LoVo (cell line): ENCODE measurements around the gene TPM2.

Experiments
- DNase-seq: peaks from one replicate; pipeline ENCODE4 v3.0.0-alpha.2; 2016; ENCODE audit warnings: low spot score

The TPM2 gene

DNA sequence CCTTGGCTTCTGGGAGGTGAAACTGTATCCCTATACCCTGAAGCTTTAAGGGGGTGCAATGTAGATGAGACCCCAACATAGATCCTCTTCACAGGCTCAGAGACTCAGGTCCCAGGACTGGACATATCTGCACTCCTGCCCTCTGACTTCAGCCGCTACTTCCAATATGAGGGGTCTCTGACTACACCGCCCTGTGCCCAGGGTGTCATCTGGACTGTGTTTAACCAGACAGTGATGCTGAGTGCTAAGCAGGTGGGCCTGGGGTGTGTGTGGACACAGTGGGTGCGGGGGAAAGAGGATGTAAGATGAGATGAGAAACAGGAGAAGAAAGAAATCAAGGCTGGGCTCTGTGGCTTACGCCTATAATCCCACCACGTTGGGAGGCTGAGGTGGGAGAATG is 10.6 kb downstream of the TPM2 start:
- no peak for DNase-seq

DNA sequence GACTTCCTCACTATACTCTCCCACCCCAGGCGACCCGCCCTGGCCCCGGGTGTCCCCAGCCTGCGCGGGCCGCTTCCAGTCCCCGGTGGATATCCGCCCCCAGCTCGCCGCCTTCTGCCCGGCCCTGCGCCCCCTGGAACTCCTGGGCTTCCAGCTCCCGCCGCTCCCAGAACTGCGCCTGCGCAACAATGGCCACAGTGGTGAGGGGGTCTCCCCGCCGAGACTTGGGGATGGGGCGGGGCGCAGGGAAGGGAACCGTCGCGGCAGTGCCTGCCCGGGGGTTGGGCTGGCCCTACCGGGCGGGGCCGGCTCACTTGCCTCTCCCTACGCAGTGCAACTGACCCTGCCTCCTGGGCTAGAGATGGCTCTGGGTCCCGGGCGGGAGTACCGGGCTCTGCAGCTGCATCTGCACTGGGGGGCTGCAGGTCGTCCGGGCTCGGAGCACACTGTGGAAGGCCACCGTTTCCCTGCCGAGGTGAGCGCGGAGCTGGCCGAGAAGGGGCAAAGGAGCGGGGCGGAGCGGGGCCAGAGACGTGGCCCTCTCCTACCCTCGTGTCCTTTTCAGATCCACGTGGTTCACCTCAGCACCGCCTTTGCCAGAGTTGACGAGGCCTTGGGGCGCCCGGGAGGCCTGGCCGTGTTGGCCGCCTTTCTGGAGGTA is 13.9 kb downstream of the TPM2 start:
- no peak for DNase-seq

DNA sequence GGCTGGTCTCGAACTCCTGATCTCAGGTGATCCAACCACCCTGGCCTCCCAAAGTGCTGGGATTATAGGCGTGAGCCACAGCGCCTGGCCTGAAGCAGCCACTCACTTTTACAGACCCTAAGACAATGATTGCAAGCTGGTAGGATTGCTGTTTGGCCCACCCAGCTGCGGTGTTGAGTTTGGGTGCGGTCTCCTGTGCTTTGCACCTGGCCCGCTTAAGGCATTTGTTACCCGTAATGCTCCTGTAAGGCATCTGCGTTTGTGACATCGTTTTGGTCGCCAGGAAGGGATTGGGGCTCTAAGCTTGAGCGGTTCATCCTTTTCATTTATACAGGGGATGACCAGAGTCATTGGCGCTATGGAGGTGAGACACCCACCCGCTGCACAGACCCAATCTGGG is 14.5 kb downstream of the TPM2 start:
- no peak for DNase-seq

- no peak for DNase-seq
Measured at GRCh38 chr9:35674025-35674361, 15.7 kb downstream of the TPM2 start.

DNA sequence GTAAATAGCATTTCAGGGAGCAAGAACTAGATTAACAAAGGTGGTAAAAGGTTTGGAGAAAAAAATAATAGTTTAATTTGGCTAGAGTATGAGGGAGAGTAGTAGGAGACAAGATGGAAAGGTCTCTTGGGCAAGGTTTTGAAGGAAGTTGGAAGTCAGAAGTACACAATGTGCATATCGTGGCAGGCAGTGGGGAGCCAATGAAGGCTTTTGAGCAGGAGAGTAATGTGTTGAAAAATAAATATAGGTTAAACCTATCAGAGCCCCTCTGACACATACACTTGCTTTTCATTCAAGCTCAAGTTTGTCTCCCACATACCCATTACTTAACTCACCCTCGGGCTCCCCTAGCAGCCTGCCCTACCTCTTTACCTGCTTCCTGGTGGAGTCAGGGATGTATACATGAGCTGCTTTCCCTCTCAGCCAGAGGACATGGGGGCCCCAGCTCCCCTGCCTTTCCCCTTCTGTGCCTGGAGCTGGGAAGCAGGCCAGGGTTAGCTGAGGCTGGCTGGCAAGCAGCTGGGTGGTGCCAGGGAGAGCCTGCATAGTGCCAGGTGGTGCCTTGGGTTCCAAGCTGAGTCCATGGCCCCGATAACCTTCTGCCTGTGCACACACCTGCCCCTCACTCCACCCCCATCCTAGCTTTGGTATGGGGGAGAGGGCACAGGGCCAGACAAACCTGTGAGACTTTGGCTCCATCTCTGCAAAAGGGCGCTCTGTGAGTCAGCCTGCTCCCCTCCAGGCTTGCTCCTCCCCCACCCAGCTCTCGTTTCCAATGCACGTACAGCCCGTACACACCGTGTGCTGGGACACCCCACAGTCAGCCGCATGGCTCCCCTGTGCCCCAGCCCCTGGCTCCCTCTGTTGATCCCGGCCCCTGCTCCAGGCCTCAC is 16.3 kb downstream of the TPM2 start, which contains the start of gene CA9:
Gene CA9, plus strand, starts transcription at position 797 of the 893 bp plus-strand sequence. Its CDS starts 32 bp downstream, at position 829.
- no peak for DNase-seq

DNA sequence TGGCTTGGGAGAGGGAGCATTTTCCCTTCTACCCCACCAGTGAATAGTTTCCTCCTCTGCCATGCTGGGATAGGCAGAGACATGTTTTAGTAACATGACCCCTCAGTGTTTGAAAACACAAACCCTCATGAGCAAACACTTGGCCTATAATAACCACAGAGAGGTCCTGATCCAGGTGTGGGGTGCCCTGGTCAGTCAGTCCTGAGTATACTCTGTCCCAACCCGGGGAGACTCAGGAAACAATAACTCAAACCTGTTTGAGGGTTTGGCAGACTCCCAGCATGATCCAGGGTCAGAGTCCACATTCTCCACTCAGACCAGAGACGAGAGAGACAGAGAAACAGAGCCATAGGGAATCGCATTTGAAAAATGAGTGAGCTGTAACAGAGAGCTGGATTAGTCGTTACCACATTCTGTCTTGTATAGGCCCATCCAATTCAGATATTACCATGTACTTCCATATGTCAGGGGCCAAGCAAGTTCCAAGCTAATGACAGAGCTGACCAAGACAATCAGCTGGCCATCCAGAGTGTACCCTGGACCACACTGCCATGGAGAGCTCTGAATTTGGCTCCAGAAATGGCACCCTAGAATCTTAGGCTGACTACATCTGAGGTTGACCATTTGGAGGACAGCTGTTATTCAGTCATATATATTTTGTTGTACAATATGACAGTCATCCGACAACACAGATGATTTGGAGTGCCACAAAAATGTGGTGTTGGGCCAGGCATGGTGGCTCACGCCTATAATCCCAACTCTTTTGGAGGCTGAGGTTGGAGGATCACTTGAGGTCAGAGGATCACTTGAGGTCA is 20.2 kb downstream of the TPM2 start:
- peak; percentile 90 for DNase-seq

DNA sequence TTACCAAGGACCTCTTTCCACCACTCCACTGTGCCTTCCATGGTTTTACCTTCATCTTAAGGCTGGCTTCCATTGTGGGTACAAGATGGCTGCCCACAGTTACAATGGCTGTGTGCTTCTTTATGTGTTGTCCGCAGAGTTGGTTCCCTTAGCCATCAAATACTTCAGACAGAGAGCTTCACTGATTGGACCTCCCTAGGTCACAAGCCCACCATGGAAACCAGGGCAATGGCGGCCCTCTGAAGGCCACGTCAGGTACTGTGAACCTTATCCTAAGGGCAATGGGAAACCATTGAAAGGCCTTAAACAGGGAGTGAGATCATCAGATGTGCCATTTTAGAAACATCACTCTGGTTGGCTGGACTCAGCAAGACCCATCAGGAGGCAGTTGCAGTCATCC is 21.8 kb downstream of the TPM2 start:
- DNase-seq, result no peak

DNA sequence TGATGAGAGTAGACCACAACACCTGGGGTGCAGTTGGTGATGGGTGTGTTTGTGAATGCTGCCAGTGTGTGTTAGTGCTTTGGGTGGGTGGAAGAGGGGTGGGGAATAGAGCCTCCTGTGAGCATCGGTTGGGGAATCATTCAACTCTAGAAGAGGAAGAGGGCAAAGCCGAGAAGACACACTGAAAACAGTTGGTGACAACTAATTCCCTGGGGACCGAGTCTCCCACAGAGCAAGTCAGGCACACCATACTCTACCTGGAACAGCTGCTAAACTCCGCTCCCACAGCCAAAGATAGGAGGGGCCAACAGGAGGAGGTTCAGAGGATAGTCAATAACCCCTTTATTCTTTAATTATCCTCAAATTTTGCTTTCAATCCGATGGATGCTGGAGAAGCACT is 23.2 kb downstream of the TPM2 start:
- no peak for DNase-seq

GRCh38 chr9:35666045-35666444 is 23.7 kb downstream of the TPM2 start:
- DNase-seq, result no peak

- DNase-seq, result no peak
Measured at GRCh38 chr9:35665471-35665818, 24.3 kb downstream of the TPM2 start.

- DNase-seq, result peak; percentile 89
Measured at GRCh38 chr9:35664531-35665470, 24.9 kb downstream of the TPM2 start, which contains the start of gene ARHGEF39. Gene ARHGEF39 (minus strand): TSS chr9:35665195. CDS start chr9:35665169, 26 bp downstream.

- DNase-seq, result no peak
Measured at GRCh38 chr9:35662437-35662836, 27.3 kb downstream of the TPM2 start.

GRCh38 chr9:35661756-35662350 is 27.9 kb downstream of the TPM2 start:
- DNase-seq, result no peak

DNA sequence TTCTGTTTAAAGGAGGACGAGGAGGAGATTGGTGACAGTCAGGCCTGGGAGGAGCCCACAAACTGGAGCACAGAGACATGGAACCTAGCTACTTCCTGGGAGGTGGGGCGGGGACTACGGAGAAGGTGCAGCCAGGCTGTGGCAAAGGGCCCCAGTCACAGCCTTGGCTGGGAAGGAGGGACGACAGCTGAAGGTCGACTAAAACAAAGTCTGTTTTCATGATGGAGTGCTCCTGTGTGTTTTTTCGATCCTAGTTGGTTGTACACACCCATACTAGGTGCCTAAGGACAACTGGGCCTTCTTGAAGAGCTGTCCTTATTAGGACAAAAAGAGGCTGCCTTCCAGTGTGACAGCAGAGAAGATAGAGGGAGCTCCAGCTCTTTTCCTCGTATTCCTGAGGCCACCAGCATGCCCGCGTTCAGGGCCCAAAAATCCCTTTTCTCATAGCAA is 28.7 kb downstream of the TPM2 start:
- no peak for DNase-seq

GRCh38 chr9:35659340-35659739 is 30.4 kb downstream of the TPM2 start:
- DNase-seq, result no peak

DNA sequence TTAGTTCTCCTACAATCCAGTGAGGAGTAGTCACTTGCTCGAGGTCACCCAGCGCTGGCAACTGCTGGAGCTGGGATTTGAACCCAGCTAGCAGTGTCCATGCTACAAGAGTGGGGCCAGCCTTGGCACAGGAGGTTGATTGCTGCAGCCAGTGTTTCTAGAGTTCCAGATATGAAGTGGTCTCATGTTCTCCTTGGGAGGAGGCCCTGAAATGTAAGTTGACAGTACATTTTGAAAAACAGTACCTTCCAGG is 30.8 kb downstream of the TPM2 start:
- DNase-seq, result no peak

- DNase-seq, result peak; percentile 87
Measured at GRCh38 chr9:35658137-35658967, 31.4 kb downstream of the TPM2 start, which contains the start of gene CCDC107. Gene CCDC107 (plus strand): TSS chr9:35658292. CDS start chr9:35658380, 88 bp downstream.

DNA sequence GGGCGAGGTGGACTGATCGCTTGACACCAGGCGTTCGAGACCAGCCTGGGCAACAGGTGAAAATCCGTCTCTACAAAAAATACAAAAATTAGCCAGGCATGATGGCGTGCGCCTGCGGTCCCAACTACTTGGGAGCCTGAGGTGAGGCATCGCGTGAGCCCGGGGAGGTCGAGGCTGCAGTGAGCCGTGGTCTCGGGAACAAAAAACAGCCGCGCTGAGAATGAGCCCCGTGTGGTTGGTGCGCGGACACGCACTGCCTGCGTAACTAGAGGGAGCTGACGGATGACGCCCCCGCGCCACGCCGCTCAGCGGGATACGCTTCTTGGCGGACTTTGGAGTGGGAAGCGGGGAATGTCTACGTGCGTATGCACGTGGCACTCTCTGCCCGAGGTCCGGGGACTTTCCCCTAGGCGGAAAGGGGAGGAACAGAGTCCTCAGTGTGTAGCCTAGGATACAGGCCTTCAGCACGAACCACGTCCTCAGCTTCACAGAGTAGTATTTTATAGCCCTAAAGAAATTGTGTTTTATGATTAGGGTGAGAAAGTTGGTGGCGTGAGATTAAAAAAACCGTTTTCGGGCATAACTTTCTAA is 32.1 kb downstream of the TPM2 start, which contains the start of gene RMRP:
Gene RMRP, minus strand, starts transcription at position 474 of the 591 bp plus-strand sequence.
- DNase-seq, result peak; percentile 98

DNA sequence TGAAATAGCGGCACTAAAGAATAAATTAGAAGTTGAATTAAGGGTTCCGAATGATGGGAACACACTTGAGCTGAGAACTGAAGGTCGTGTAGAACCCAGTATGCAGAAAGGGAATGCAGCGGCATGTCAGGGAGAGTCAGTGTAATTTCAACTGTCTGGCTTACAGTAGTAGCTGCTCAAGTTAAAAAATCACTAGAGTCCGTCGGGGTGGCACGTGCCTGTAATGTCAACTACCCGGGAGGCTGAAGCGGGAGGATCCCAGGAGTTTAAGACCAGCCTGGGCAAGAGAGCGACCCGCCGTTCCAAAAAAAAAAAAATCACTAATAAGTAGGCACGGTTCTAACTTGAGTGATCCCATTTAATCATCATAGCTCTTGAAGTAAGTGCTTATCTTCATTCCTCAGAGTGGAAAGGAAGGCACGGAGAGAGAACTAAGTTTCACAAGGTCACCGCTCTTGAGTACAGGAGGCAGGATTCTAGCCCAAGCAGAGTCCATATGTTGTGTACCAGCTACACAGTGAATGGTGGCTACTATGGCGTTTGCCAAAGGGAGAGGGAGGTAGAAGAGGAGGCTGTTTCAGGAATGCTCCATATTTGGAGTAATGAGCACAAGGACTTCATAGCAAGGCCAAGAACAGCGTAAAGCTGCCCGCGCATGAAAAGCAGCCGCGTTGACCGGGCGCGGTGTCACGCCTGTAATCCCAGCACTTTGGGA is 32.7 kb downstream of the TPM2 start:
- DNase-seq, result no peak
